Measurements from ENCODE around the gene ECI1. TPM values are rescaled to one million over a fixed set of nuclear protein-coding genes. Genes with fewer than 3 reads are reported as not detected.

Gene ECI1
- total and polyA plus RNA-seq, 2 of the 13 experiments (the other 11 are each of a cell fraction or from before 2014, with no cell fraction given), result 82.0 to 102 TPM

DNA sequence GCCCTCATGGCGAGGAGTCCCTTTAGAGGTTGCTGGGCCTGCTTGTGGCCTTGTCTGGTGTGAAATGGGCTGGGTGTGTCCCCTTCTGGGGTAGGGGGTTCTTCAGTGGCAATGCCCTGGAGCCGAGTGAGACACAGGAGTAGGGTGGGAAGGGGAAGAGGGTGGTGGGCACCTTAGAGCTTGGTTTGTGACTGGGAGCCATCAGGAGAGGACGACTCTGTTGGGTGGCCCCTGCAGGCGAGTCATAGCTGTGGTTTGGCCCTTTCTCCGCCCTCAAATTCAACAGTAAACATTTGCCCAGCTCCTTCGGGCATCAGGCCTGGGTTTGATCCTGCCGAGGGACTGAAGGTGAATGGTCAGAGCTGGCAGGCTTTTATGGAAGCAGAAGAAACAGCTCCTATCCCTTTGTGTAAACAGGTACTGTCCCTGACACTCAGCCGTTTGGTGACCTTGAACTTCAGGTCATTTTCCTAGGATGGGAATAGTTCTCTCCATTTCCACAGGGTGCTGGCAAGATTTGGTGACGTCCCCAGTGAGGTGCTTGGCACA is 25.1 kb downstream of the ECI1 start (continued):
- TF ChIP-seq FLYWCH1 (CRISPR knock-in tag; IDR thresholded peaks at IDR 0.05) (no peak), ZNF546 (CRISPR knock-in tag; conservative IDR thresholded peaks at IDR 0.05) (no peak), ISX (CRISPR knock-in tag; conservative IDR thresholded peaks at IDR 0.05) (no peak), ZNF335 (CRISPR knock-in tag; IDR thresholded peaks at IDR 0.05) (no peak), ZNF30 (CRISPR knock-in tag; IDR thresholded peaks at IDR 0.05) (no peak), HMG20B (CRISPR knock-in tag; conservative IDR thresholded peaks at IDR 0.05) (peak; percentile 71; the same call in 1 of the 2 replicates), ZNF343 (CRISPR knock-in tag; IDR thresholded peaks at IDR 0.05) (no peak), TCF12 (IDR thresholded peaks at IDR 0.05) (no peak), TCF12 (CRISPR knock-in tag; IDR thresholded peaks at IDR 0.05) (no peak), SNRNP70 (IDR thresholded peaks at IDR 0.05; ENCODE audit: low read depth, low read length) (no peak), ZMYM2 (CRISPR knock-in tag; IDR thresholded peaks at IDR 0.05) (0 out of 2 replicates have a peak, but pooled peaks have one; percentile 37), ZNF136 (CRISPR knock-in tag; IDR thresholded peaks at IDR 0.05; ENCODE audit: low read depth) (no peak), ZSCAN22 (CRISPR knock-in tag; IDR thresholded peaks at IDR 0.05) (no peak), JUNB (CRISPR knock-in tag; IDR thresholded peaks at IDR 0.05; ENCODE audit: borderline replicate concordance) (no peak), SP4 (CRISPR knock-in tag; IDR thresholded peaks at IDR 0.05) (no peak)
- TF ChIP-seq, protein P1, sequence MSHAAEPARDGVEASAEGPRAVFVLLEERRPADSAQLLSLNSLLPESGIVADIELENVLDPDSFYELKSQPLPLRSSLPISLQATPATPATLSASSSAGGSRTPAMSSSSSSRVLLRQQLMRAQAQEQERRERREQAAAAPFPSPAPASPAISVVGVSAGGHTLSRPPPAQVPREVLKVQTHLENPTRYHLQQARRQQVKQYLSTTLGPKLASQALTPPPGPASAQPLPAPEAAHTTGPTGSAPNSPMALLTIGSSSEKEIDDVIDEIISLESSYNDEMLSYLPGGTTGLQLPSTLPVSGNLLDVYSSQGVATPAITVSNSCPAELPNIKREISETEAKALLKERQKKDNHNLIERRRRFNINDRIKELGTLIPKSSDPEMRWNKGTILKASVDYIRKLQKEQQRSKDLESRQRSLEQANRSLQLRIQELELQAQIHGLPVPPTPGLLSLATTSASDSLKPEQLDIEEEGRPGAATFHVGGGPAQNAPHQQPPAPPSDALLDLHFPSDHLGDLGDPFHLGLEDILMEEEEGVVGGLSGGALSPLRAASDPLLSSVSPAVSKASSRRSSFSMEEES (CRISPR knock-in tag; IDR thresholded peaks at IDR 0.05), result peak; percentile 29; the same call in 1 of the 2 replicates
- TF ChIP-seq, protein P2, sequence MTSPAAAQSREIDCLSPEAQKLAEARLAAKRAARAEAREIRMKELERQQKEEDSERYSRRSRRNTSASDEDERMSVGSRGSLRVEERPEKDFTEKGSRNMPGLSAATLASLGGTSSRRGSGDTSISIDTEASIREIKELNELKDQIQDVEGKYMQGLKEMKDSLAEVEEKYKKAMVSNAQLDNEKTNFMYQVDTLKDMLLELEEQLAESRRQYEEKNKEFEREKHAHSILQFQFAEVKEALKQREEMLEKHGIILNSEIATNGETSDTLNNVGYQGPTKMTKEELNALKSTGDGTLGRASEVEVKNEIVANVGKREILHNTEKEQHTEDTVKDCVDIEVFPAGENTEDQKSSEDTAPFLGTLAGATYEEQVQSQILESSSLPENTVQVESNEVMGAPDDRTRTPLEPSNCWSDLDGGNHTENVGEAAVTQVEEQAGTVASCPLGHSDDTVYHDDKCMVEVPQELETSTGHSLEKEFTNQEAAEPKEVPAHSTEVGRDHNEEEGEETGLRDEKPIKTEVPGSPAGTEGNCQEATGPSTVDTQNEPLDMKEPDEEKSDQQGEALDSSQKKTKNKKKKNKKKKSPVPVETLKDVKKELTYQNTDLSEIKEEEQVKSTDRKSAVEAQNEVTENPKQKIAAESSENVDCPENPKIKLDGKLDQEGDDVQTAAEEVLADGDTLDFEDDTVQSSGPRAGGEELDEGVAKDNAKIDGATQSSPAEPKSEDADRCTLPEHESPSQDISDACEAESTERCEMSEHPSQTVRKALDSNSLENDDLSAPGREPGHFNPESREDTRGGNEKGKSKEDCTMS (CRISPR knock-in tag; conservative IDR thresholded peaks at IDR 0.05), result no peak
- TF ChIP-seq, protein P3, sequence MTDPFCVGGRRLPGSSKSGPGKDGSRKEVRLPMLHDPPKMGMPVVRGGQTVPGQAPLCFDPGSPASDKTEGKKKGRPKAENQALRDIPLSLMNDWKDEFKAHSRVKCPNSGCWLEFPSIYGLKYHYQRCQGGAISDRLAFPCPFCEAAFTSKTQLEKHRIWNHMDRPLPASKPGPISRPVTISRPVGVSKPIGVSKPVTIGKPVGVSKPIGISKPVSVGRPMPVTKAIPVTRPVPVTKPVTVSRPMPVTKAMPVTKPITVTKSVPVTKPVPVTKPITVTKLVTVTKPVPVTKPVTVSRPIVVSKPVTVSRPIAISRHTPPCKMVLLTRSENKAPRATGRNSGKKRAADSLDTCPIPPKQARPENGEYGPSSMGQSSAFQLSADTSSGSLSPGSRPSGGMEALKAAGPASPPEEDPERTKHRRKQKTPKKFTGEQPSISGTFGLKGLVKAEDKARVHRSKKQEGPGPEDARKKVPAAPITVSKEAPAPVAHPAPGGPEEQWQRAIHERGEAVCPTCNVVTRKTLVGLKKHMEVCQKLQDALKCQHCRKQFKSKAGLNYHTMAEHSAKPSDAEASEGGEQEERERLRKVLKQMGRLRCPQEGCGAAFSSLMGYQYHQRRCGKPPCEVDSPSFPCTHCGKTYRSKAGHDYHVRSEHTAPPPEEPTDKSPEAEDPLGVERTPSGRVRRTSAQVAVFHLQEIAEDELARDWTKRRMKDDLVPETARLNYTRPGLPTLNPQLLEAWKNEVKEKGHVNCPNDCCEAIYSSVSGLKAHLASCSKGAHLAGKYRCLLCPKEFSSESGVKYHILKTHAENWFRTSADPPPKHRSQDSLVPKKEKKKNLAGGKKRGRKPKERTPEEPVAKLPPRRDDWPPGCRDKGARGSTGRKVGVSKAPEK (CRISPR knock-in tag; IDR thresholded peaks at IDR 0.05; ENCODE audit: borderline replicate concordance), result no peak
- TF ChIP-seq, protein P4, sequence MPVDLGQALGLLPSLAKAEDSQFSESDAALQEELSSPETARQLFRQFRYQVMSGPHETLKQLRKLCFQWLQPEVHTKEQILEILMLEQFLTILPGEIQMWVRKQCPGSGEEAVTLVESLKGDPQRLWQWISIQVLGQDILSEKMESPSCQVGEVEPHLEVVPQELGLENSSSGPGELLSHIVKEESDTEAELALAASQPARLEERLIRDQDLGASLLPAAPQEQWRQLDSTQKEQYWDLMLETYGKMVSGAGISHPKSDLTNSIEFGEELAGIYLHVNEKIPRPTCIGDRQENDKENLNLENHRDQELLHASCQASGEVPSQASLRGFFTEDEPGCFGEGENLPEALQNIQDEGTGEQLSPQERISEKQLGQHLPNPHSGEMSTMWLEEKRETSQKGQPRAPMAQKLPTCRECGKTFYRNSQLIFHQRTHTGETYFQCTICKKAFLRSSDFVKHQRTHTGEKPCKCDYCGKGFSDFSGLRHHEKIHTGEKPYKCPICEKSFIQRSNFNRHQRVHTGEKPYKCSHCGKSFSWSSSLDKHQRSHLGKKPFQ (CRISPR knock-in tag; IDR thresholded peaks at IDR 0.05; ENCODE audit: insufficient replicate concordance), result no peak
- TF ChIP-seq, protein P5, sequence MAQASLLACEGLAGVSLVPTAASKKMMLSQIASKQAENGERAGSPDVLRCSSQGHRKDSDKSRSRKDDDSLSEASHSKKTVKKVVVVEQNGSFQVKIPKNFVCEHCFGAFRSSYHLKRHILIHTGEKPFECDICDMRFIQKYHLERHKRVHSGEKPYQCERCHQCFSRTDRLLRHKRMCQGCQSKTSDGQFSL (CRISPR knock-in tag; IDR thresholded peaks at IDR 0.05), result no peak
- TF ChIP-seq, protein P6, sequence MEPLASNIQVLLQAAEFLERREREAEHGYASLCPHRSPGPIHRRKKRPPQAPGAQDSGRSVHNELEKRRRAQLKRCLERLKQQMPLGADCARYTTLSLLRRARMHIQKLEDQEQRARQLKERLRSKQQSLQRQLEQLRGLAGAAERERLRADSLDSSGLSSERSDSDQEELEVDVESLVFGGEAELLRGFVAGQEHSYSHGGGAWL (CRISPR knock-in tag; IDR thresholded peaks at IDR 0.05), result no peak

Data from HepG2 (cell line).